GM19099 (cell line): Measurements from ENCODE around the gene FGF11.
A peak's percentile ranks its signal among the peaks of the same experiment; 100 is the strongest.
"Not testable (repeated sequence)": the region's sequence is repeated elsewhere in the genome, so short reads cannot be mapped to it uniquely, and the experiment has no call there.

Experiments used
- POLR2A ChIP-seq: IDR thresholded peaks from 3 replicates; pipeline ENCODE4 v1.6.1; 2011; ENCODE audit warnings: low read depth; ENCODE audit not compliant: insufficient read length; ENCODE audit errors: extremely low read depth

The FGF11 gene

DNA sequence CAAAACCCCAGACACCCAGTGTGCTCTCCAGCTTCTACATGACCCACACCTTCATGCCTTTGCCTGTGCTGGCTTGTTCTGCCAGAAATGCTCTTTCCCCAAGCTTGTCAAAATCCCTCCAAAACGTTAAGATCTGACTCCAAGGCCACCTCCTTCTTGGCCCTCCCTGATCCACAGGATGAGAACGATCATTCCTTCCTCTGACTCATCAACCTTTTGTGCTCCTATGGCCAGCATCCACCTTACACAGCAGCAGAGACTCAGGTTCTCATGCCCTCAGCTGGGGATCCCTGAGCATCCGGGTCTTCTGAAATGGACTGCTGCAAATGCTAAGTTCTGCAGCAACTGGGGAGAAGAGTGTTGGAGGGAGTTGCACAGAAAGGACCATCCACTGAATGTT lies 37.2 kb downstream of the FGF11 start:
- TF ChIP-seq POLR2A, result no peak

DNA sequence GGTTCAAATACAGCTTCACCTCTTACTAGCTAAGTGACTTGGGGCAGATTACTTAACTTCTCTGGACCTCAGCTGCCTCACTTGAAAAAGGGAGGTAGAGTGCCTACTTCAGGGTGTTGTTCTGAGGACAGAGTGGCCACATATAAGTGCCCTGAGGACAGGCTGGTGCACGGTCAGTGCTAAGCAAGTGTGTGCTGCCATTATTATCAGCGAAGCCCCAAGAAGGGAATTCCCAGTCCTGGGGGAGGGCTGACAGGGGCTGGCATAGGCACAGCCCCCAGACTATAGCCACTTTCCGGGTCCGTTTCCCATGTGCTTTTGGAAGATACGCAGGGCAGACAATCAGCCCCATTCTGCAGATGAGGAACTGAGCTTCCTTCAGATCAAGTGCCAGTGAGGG lies 37.6 kb downstream of the FGF11 start:
- no peak for TF ChIP-seq POLR2A

DNA sequence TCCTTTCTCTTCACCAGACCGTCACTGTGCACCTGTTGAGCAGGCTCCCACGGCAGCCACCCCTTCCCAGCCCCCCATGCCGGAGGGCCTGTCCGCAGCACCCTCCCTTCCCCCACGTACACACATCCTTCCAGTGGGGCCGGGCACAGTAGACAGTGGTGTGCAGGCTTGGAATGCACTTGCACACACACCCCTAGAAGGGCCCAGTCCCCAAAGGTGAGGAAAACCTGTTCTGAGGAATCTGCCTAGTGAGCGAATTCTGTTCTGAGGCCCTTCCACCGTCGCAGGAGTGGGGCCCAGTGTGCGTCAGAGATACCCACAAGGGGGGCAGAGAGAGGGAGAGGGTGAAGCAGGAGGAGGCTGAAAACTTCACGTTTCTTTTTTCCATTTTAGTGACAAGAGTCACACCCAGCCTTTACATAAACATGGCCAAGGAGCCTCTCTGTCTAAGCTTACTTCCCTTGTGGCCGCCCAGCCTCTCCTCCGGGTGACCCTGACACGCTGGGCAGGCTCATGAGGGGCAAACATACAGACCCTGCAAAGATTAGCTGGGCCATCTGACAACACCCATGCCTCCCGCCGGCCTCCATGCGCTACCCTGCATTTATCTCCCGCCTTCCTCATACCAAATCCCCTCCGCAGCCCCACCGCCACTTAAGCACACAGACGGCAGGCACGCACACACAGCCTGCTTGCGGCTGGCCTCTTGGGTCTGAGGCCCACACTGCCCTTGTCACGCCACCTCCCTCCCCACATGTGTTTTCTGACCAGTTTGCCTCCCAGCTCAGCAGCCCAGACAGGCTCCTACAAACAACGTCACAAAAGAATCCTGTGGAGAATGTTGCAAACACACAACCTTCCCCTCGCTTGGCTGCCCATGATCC lies 38.3 kb downstream of the FGF11 start:
- TF ChIP-seq POLR2A, result no peak

DNA sequence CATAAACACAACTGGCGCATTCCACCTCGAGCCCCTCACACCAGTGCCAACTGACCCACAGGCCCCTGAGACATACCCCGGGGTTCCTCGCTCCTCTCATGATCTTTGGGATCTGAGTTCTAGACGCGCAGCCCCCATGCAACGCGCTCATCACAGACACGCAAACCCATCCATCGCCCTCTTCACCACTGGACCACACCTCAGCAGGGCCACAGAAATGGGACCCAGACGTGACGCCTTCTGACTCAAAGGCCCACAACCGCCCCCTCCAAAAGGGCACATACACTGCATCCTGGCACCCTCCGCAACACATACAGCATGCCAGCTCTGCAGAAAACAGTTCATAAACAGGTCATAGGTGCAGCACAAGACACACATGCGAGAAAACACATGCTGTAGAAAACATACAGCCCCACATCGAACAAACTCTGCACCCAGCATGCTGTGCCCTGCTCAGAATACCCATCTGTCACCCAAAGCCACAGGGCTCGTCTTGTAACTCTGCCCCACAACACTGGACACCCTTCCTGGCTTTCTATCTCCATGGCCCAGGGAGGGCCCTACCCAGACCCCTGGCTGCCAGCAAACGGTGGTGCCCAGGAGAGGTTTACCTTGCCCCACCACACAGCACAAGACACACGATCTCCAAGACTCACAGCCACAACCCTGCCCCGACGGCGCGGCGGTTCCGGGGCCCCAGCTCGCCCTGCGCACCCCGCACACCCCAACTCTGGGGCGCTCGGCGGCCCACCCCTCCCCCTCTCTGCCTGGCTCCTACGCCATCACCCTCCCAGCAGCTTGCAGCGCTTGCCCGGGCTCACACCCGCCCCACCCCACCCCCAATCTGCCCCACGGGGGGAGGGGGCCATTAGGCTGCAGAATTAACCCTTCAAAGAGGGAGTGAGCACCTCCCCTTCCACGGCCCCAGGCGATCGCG lies 39.2 kb downstream of the FGF11 start:
- no peak for TF ChIP-seq POLR2A

DNA sequence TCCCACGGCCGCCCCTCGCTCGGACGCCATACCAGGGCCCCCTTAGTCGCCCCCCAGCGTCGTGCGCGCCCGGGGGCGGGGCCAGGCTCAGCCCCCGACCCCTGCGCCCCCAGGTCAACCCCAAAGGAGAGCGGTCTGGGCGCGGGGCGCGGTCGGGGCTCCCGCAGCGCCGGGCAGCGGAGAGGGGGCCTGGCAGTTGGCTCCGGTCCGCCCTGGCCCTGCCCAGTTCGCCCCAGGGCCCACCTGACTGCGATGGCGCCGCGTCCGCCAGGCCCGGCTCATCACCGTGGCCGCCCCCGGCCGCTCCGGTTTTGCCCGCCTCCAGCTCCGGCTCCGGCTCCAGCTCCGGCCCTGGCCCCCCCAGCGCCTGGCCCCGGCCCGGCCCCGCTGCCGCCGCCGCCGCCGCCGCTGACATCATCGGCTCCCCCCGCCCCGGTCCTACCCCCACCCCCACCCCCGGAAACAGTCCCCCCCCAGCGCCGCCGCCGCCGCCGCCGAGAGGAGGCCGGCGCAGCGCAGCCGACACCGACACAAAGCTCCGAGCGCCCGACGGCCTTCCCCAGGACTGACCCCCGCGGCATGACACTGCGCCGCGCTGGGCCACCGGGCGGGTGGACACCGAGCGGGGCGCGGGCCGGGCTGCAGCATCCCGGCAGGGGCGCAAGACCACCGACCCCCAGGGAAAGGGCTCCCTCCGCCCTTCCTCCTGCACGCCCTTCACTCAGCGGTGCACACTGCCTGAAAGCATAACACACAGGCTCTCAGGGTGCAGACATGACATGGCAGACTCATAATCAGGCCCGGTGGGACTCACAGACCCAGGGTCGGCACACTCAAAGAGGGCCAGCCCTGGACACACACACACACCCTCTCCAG lies 40.1 kb downstream of the FGF11 start, which contains the start of gene ZBTB4:
Gene ZBTB4, minus strand, starts transcription at position 419 of the 876 bp plus-strand sequence. CDS start 12,830 bp downstream, outside the sequence.
- TF ChIP-seq POLR2A, result peak; percentile 29

DNA sequence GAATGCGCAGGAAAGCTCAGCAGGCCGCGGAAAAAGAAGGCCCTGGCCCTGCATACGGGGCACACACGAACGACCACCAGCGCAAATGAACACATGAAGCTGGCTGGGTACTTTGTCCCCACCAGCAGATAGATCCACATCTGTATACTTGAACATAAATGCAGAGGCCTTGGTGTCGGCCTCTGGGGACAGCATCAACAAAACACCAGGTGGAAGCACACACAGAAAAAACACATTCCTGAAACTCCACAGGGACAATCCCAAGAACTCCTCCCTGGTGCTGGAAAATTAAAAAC lies 40.7 kb downstream of the FGF11 start:
- TF ChIP-seq POLR2A, result no peak

DNA sequence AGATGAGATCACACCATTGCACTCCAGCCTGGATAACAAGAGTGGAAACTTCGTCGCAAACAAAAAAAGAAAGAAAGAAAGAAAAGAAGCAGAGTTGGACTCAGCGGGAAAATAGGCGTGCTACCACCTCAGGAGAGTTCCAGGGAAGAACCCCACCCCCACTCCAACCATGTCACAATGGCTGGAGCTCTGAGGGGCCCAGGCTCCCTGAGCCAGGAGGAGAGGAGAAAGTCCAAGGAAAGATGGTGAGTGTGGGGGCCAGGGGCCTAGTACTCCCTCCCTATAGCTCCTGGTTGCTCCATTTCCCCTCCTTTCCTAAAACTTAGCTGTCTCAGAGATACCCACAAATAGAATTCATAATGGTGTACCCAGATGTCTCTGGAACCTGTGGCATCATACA lies 42.0 kb downstream of the FGF11 start, which contains the start of gene SLC35G6:
Gene SLC35G6, plus strand, starts transcription at position 172 of the 400 bp plus-strand sequence. Its CDS starts 71 bp downstream, at position 243.
- not testable (repeated sequence) for TF ChIP-seq POLR2A

DNA sequence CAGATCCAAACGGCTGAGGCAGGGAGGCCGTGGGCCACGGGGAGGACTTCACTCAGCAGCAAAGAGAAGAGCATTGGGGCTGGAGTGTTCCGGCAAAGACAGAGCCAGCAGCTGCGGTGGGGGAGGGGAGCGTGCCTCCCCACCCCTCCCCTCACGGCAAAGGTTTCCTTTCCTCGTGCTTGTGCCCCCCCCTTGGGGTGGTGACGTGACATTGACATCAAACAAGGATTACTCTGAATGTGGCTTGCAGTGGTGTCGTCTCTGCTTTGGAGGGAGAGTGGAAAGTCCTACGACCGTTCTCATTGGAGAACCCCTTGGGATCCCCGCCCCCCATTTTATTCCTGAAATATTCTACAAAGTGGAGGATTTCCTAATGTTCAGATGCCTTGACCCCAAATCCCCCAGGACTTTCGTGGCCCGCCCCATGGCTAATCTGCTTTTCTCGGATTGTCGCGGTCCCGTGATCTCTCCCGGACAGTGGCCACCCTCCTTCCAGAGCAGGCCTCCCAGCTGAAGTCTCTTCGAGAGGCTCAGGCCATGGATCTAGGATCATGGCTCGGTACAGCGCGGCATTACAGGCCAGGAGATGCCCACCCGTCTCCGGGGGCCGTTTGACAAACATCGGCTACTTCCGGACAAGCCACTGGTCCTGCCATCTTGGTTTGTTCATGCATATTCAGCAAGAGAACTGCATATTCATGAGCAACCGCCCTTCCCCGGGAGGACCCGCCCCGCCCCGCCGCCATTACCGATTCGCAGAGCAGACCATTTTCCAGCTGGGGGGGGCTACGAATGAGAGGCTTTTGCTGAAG lies 44.1 kb downstream of the FGF11 start:
- TF ChIP-seq POLR2A, result no peak

DNA sequence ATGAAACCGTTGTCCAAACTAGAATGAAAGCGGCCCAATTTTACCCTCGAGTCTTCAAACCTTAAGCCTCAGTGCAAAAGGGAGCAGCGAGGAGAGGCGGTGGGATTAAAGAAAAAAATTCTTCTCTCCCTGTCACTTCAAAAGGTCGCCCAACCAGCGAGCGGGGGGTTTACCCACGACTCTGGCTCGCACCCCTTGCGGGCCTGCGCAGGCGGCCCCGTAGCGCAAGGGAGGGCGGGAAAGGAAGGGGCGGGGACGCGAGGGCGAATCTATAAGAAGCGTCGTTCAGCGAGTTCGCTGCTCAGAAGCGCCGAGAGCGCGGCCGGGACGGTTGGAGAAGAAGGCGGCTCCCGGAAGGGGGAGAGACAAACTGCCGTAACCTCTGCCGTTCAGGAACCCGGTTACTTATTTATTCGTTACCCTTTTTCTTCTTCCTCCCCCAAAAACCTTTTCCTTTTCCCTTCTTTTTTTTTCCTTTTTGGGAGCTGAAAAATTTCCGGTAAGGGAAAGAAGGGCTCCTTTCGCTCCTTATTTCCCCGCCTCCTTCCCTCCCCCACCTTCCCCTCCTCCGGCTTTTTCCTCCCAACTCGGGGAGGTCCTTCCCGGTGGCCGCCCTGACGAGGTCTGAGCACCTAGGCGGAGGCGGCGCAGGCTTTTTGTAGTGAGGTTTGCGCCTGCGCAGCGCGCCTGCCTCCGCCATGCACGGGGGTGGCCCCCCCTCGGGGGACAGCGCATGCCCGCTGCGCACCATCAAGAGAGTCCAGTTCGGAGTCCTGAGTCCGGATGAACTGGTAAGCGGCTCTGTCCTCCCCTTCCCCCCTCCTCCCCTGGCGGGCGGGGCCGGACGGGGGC lies 45.0 kb downstream of the FGF11 start, which contains the start of gene POLR2A:
Gene POLR2A, plus strand, starts transcription at position 300 of the 852 bp plus-strand sequence.
- peak; percentile 100 for TF ChIP-seq POLR2A

DNA sequence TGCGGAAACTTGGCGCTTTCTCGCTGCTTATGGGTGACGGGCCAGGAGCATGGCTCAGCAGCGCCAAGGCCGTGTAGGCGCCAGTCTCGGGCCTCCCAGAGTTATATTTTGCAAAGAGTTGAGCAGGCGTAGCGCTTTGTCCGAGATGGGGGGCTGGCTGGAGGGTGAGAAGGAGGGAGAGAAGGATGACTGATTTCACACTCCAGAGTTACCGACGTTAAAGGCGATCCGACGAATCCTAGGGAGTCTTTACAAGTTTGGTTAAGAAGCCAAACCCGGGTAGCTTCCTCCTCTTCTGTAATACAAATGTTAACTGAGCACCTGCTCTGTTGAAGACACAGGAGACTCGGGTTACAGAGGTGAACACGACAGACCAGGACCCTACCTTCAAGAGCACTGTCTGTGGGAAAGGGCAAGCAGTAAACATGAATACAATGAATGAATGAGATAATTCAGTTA lies 45.6 kb downstream of the FGF11 start:
- TF ChIP-seq POLR2A, result no peak

DNA sequence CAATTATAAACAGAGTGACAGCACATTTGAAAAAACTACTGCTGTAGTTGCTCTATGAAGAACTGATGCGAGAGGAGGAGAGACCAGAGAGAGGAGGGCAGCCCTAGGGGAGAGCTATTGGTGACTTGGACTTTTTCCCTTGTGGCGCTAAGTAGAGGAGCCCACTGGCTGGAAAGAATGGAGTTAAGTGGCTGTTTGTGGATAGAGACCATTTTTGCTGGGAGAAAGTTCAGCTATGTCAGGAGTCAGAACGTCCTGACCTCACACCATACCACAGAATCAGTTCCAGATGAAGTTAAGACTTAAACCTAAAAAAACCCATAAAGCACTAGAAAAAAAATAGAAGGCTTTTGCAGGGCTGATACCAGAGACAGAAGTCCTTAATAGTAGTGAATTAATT lies 46.9 kb downstream of the FGF11 start:
- no peak for TF ChIP-seq POLR2A

DNA sequence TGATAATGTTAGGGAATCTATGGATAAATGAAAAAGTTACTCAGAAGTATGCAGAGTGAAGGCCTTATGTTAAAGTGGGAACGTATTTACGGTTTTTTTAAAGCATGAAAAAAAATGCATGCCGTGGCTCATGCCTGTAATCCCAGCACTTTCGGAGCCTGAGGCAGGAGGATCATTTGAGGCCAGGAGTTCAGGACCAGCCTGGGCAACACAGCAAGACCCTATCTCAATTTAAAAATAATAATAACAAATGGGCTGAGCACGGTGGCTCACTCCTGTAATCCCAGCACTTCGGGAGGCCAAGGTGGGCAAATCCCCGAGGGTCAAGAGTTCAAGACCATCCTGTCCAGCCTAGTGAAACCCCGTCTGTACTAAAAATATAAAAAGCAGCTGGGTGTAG lies 50.8 kb downstream of the FGF11 start:
- no peak for TF ChIP-seq POLR2A

DNA sequence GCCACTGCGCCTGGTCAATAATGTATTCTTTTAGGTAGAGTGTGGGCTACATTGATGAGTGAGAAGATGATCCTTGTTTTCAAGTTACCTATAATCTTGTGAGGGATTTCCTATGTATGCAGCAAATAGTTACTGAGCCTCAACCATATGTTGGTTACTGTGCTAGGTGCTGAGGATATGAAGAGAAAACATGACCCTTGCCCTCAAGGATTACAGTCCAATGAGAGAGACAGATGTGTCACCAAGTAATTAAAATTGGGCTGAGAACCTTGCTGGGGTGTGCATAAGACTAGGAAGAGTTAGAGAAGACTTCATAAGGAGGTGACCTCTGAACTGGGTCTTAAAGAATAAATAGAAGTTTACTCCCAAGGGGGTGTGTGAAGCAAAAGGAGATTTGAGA lies 52.3 kb downstream of the FGF11 start:
- no peak for TF ChIP-seq POLR2A

DNA sequence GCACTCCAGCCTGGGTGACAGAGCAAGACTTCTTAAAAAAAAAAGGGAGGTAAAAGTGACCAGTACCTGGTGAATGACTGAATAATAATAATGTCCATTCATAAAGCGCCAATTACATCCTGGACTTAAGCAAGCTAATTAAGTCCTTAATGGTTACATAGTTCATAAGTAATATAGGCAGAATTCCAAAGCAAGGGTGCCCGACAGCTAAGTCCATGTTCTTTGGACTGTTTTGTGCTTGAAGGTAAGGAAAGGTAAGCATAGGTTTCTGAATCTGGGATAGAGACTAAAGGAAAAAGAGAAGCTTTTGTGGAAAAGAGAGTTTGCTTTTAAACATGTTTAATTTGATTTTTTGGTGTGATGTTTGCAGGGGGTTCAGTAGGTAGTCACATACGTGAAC lies 54.6 kb downstream of the FGF11 start:
- TF ChIP-seq POLR2A, result no peak
